ENCODE measurements around the gene ULK4. TPM values are rescaled to one million over a fixed set of nuclear protein-coding genes. Genes with fewer than 3 reads are reported as not detected.

ULK4 gene
- total and polyA plus RNA-seq, 7 donors: 2.1 to 18.6 (median 8.9) TPM

DNA sequence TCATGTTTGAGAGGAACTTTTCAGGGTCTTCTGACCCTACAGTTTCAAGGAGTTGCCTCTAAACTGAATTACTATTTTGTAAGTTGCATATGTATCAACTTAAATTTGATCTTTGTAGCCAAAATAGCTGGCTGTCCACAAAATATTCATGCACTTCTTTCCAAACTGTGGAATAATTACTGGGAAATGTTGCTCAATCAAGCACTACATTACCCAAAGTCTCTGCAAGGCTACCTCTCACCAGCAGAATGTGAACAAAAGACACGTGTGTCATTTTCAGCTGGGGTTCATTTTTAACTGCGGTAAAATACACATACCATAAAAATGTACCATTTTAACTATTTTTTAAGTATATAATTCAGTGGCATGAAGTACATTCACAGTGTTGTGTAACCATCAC, 442.2 kb downstream of the ULK4 start:
- no peaks in the 10 kb centered on the region for H3K4me1 ChIP-seq
- no peaks in the 10 kb centered on the region for H3K9me3 ChIP-seq
- no peak for DNase-seq
- H3K27ac ChIP-seq: no peak overlapping the region
- no peak overlapping the region for H3K4me3 ChIP-seq
- H3K27me3 ChIP-seq: no peaks in the 10 kb centered on the region
- WGBS, 2 donors: 74 to 76% methylated on average over 2 of the region's 2 CpGs
- no peaks in the 10 kb centered on the region for H3K36me3 ChIP-seq
- intact Hi-C loops (cut with DNase I): no loop called here
- TF ChIP-seq POLR2A (IDR thresholded peaks at IDR 0.05) (no peak), POLR2AphosphoS5 (IDR thresholded peaks at IDR 0.05) (no peak), EP300 (IDR thresholded peaks at IDR 0.05) (no peak)
- TF ChIP-seq, protein P1, sequence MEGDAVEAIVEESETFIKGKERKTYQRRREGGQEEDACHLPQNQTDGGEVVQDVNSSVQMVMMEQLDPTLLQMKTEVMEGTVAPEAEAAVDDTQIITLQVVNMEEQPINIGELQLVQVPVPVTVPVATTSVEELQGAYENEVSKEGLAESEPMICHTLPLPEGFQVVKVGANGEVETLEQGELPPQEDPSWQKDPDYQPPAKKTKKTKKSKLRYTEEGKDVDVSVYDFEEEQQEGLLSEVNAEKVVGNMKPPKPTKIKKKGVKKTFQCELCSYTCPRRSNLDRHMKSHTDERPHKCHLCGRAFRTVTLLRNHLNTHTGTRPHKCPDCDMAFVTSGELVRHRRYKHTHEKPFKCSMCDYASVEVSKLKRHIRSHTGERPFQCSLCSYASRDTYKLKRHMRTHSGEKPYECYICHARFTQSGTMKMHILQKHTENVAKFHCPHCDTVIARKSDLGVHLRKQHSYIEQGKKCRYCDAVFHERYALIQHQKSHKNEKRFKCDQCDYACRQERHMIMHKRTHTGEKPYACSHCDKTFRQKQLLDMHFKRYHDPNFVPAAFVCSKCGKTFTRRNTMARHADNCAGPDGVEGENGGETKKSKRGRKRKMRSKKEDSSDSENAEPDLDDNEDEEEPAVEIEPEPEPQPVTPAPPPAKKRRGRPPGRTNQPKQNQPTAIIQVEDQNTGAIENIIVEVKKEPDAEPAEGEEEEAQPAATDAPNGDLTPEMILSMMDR (IDR thresholded peaks at IDR 0.05): no peak

DNA sequence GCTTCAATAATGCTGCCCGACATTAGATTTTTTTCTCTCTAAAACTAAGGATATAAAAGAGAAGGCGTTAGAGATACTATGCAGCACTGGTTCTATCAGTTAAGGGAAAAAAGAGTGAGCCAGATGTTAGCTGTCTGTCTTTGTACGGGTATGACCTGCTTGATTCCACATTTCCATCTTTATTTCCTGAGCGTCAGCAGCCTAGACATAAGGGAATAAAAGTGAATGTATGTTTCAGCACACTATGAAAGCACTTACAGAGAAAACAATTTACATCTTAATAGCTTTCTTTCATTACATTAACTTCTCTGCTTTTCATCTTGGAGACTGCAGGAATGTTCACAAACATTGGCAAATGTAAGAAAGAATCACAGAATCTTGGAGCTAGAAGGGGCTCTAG, 443.3 kb downstream of the ULK4 start:
- intact Hi-C loops (cut with DNase I): no loop called here
- H3K27ac ChIP-seq: no peak overlapping the region
- 60 to 68% methylated on average over 4 of the region's 4 CpGs for WGBS, 2 donors
- TF ChIP-seq, protein P1 (IDR thresholded peaks at IDR 0.05): no peak
- no peak for TF ChIP-seq EP300 (IDR thresholded peaks at IDR 0.05)
- no peak for TF ChIP-seq POLR2AphosphoS5 (IDR thresholded peaks at IDR 0.05)
- H3K4me1 ChIP-seq: no peaks in the 10 kb centered on the region
- H3K4me3 ChIP-seq: no peak overlapping the region
- no peak for DNase-seq
- H3K27me3 ChIP-seq: no peaks in the 10 kb centered on the region
- no peaks in the 10 kb centered on the region for H3K9me3 ChIP-seq
- H3K36me3 ChIP-seq: no peaks in the 10 kb centered on the region

DNA sequence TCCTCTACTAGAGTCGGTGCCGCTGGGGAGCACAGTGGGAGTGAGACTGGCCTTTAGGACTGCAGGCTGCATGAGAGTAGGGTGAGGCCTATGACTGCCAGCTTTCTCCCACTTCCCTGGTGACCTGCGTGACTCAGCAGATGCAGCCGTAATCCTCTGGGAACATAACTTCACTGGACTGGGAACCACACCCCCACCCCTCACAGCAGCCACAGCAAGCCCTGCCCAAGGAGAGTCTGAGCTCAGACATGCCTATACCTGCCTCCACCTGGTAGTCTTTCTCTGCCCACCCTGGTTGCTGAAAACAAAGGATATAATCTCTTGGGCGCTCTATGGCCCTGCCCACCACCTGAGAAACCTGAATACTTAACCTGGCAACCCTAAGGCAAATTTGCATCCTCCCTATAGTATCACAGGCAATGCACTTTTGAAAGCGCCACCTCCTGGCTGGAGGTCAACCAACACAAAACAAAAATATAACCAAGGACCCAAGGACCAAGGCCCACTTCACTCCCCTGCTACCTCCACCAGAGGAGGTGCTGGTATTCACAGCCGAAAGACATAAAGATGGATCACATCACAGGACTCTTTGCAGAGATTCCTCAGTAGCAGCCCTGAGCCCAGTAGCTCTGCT, 453.7 kb downstream of the ULK4 start:
- intact Hi-C loops (cut with DNase I): no loop called here
- no peaks in the 10 kb centered on the region for H3K27me3 ChIP-seq

DNA sequence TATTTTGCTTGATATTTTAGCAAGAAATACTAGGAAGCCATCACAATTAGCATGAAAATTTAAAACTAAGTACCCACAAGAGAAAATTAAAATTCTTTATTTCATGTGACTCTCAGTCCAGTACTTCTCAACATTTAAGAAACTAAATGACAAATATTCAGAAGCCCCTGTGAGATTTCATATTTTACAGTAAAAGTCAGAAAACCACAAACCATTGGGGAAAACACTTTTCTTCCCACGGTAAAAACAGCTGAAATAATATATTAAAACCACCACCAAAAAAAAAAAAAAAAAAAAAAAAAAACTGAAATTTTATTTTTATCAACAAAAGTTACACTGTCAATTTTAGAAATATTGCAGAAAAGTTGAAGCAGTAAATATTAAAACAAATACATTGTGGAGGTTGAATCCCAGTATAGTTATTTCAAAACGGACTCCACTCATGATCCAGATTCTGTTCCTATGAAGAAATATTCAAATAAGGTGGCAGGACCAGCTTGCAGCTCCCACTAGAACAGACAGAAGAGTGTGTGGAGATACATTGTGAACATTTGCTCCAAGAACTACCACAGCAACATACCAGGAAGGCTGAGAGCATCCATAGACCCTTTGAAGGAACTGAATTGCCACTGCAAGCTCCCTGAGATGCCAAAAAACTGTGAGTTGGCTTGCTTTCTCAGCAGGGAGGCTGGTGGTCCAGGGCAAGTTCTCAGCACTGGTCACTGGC, 454.4 kb downstream of the ULK4 start:
- H3K27ac ChIP-seq: no peak overlapping the region
- 70 to 91% methylated on average over 2 of the region's 2 CpGs for WGBS, 2 donors
- H3K4me3 ChIP-seq: no peak overlapping the region
- H3K9me3 ChIP-seq: peaks cover 0 to 2% (median 0%) of the 10 kb centered on the region in 4 donors
- H3K4me1 ChIP-seq: no peaks in the 10 kb centered on the region
- no peak for DNase-seq
- intact Hi-C loops (cut with DNase I): no loop called here
- no peaks in the 10 kb centered on the region for H3K27me3 ChIP-seq
- TF ChIP-seq, protein P1 (IDR thresholded peaks at IDR 0.05): no peak
- no peak for TF ChIP-seq EP300 (IDR thresholded peaks at IDR 0.05)
- no peak for TF ChIP-seq POLR2AphosphoS5 (IDR thresholded peaks at IDR 0.05)
- TF ChIP-seq POLR2A (IDR thresholded peaks at IDR 0.05): no peak
- H3K36me3 ChIP-seq: no peaks in the 10 kb centered on the region

More for the DNA sequence above, 453.7 kb downstream of the ULK4 start:
- H3K4me1 ChIP-seq: no peaks in the 10 kb centered on the region
- no peak overlapping the region for H3K27ac ChIP-seq
- WGBS, 2 donors: 96 to 97% methylated on average over 7 of the region's 7 CpGs
- H3K36me3 ChIP-seq: no peaks in the 10 kb centered on the region
- H3K4me3 ChIP-seq: no peak overlapping the region
- DNase-seq: no peak
- TF ChIP-seq EP300 (IDR thresholded peaks at IDR 0.05): no peak
- peaks cover 0 to 2% (median 0%) of the 10 kb centered on the region in 4 donors for H3K9me3 ChIP-seq

DNA sequence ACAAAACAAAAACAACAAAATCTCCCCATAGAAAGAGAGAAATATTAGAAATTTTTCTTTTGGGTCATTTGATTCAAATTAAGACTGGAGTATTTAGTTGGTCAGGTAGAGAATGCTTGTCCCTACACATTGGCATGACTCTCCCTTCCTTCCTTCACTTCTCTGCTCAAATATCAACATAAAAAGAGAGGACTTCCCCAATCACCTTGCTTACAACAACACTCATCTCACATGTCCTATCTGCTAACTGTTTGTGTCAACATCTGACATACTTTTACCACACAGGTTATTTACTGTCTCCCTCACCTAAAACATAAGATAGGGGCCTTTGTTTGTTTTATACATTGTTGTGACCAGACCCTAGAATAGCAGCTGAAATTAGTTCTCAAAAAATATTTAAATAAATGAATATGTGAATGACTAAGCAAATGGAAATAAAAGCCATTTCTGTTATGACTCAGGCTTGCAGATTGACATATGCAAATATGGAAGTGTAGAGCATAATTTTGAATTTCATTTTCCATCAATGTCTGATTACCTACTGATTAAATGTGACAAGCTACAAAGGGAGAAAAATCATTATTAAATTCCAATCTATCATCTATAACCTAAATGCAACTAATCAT, 457.8 kb downstream of the ULK4 start:
- H3K27me3 ChIP-seq: no peaks in the 10 kb centered on the region
- no peak for DNase-seq
- H3K27ac ChIP-seq: no peak overlapping the region
- no peak for TF ChIP-seq EP300 (IDR thresholded peaks at IDR 0.05)
- TF ChIP-seq, protein P1 (IDR thresholded peaks at IDR 0.05): no peak
- no peak for TF ChIP-seq POLR2A (IDR thresholded peaks at IDR 0.05)
- H3K36me3 ChIP-seq: no peaks in the 10 kb centered on the region
- H3K4me1 ChIP-seq: no peaks in the 10 kb centered on the region
- H3K4me3 ChIP-seq: no peak overlapping the region
- intact Hi-C loops (cut with DNase I): no loop called here
- no peaks in the 10 kb centered on the region for H3K9me3 ChIP-seq
